ENCODE results near the gene REXO5.

Gene REXO5

GRCh38 chr16:20768818-20769217, 37.5 kb upstream of the REXO5 start:
- no peaks in the 10 kb centered on the region for H3K27me3 ChIP-seq (ENCODE audit: low read depth, low read length)
- no peak overlapping the region for H3K4me3 ChIP-seq (ENCODE audit: low read depth in 1 of 2, low read length in 2 of 2)
- H3K9me3 ChIP-seq (ENCODE audit: control insufficient read depth in 1 of 2, low read length in 2 of 2), result no peaks in the 10 kb centered on the region
- H3K27ac ChIP-seq (ENCODE audit: low read length), result no peak overlapping the region
- H3K36me3 ChIP-seq (ENCODE audit: control insufficient read depth in 1 of 2, insufficient read depth in 2 of 2, low read length in 2 of 2), result no peaks in the 10 kb centered on the region
- no peaks in the 10 kb centered on the region for H3K4me1 ChIP-seq (ENCODE audit: control insufficient read depth in 1 of 2, insufficient read depth in 2 of 2, low read length in 2 of 2)

GRCh38 chr16:20773679-20774078, 32.6 kb upstream of the REXO5 start:
- peaks cover 0 to 3% of the 10 kb centered on the region in 2 donors for H3K36me3 ChIP-seq (ENCODE audit: control insufficient read depth in 1 of 2, insufficient read depth in 2 of 2, low read length in 2 of 2)
- no peak overlapping the region for H3K27ac ChIP-seq (ENCODE audit: low read length)
- no peaks in the 10 kb centered on the region for H3K27me3 ChIP-seq (ENCODE audit: low read depth, low read length)
- H3K4me3 ChIP-seq (ENCODE audit: low read depth in 1 of 2, low read length in 2 of 2), result no peak overlapping the region
- H3K9me3 ChIP-seq (ENCODE audit: control insufficient read depth in 1 of 2, low read length in 2 of 2), result no peaks in the 10 kb centered on the region
- H3K4me1 ChIP-seq (ENCODE audit: control insufficient read depth in 1 of 2, insufficient read depth in 2 of 2, low read length in 2 of 2), result no peaks in the 10 kb centered on the region

- no peak overlapping the region for H3K27ac ChIP-seq (ENCODE audit: low read length)
- no peaks in the 10 kb centered on the region for H3K9me3 ChIP-seq (ENCODE audit: control insufficient read depth in 1 of 2, low read length in 2 of 2)
- H3K4me3 ChIP-seq (ENCODE audit: low read depth in 1 of 2, low read length in 2 of 2), result no peak overlapping the region
- peaks cover 0 to 3% of the 10 kb centered on the region in 2 donors for H3K36me3 ChIP-seq (ENCODE audit: control insufficient read depth in 1 of 2, insufficient read depth in 2 of 2, low read length in 2 of 2)
- no peaks in the 10 kb centered on the region for H3K27me3 ChIP-seq (ENCODE audit: low read depth, low read length)
- H3K4me1 ChIP-seq (ENCODE audit: control insufficient read depth in 1 of 2, insufficient read depth in 2 of 2, low read length in 2 of 2), result no peaks in the 10 kb centered on the region
These were observed 31.5 kb upstream of the REXO5 start for GRCh38 chr16:20774703-20775362.

GRCh38 chr16:20781697-20782096, 24.6 kb upstream of the REXO5 start:
- Histone ChIP-seq H3K9me3 (ENCODE audit: control insufficient read depth in 1 of 2, low read length in 2 of 2) (no peaks in the 10 kb centered on the region), H3K4me1 (ENCODE audit: control insufficient read depth in 1 of 2, insufficient read depth in 2 of 2, low read length in 2 of 2) (no peaks in the 10 kb centered on the region), H3K27me3 (ENCODE audit: low read depth, low read length) (no peaks in the 10 kb centered on the region), H3K36me3 (ENCODE audit: control insufficient read depth in 1 of 2, insufficient read depth in 2 of 2, low read length in 2 of 2) (peaks cover 3% of the 10 kb centered on the region in 2 donors), H3K4me3 (ENCODE audit: low read depth in 1 of 2, low read length in 2 of 2) (no peak overlapping the region), H3K27ac (ENCODE audit: low read length) (no peak overlapping the region)

- no peak overlapping the region for H3K27ac ChIP-seq (ENCODE audit: low read length)
- H3K4me3 ChIP-seq (ENCODE audit: low read depth in 1 of 2, low read length in 2 of 2), result no peak overlapping the region
- H3K36me3 ChIP-seq (ENCODE audit: control insufficient read depth in 1 of 2, insufficient read depth in 2 of 2, low read length in 2 of 2), result peaks cover 2 to 3% of the 10 kb centered on the region in 2 donors
- no peaks in the 10 kb centered on the region for H3K9me3 ChIP-seq (ENCODE audit: control insufficient read depth in 1 of 2, low read length in 2 of 2)
- no peaks in the 10 kb centered on the region for H3K4me1 ChIP-seq (ENCODE audit: control insufficient read depth in 1 of 2, insufficient read depth in 2 of 2, low read length in 2 of 2)
- no peaks in the 10 kb centered on the region for H3K27me3 ChIP-seq (ENCODE audit: low read depth, low read length)
These were observed 23.9 kb upstream of the REXO5 start for GRCh38 chr16:20782470-20782869.

GRCh38 chr16:20784204-20784603, 22.1 kb upstream of the REXO5 start:
- no peak overlapping the region for H3K4me3 ChIP-seq (ENCODE audit: low read depth in 1 of 2, low read length in 2 of 2)
- H3K27me3 ChIP-seq (ENCODE audit: low read depth, low read length), result no peaks in the 10 kb centered on the region
- no peaks in the 10 kb centered on the region for H3K4me1 ChIP-seq (ENCODE audit: control insufficient read depth in 1 of 2, insufficient read depth in 2 of 2, low read length in 2 of 2)
- no peak overlapping the region for H3K27ac ChIP-seq (ENCODE audit: low read length)
- peaks cover 0 to 3% of the 10 kb centered on the region in 2 donors for H3K36me3 ChIP-seq (ENCODE audit: control insufficient read depth in 1 of 2, insufficient read depth in 2 of 2, low read length in 2 of 2)
- no peaks in the 10 kb centered on the region for H3K9me3 ChIP-seq (ENCODE audit: control insufficient read depth in 1 of 2, low read length in 2 of 2)

GRCh38 chr16:20789130-20789529, 17.2 kb upstream of the REXO5 start:
- no peaks in the 10 kb centered on the region for H3K4me1 ChIP-seq (ENCODE audit: control insufficient read depth in 1 of 2, insufficient read depth in 2 of 2, low read length in 2 of 2)
- H3K9me3 ChIP-seq (ENCODE audit: control insufficient read depth in 1 of 2, low read length in 2 of 2), result no peaks in the 10 kb centered on the region
- H3K27ac ChIP-seq (ENCODE audit: low read length), result no peak overlapping the region
- no peak overlapping the region for H3K4me3 ChIP-seq (ENCODE audit: low read depth in 1 of 2, low read length in 2 of 2)
- H3K27me3 ChIP-seq (ENCODE audit: low read depth, low read length), result no peaks in the 10 kb centered on the region
- H3K36me3 ChIP-seq (ENCODE audit: control insufficient read depth in 1 of 2, insufficient read depth in 2 of 2, low read length in 2 of 2), result no peaks in the 10 kb centered on the region

GRCh38 chr16:20791923-20792612, 14.3 kb upstream of the REXO5 start:
- H3K27ac ChIP-seq (ENCODE audit: low read length), result no peak overlapping the region
- no peaks in the 10 kb centered on the region for H3K9me3 ChIP-seq (ENCODE audit: control insufficient read depth in 1 of 2, low read length in 2 of 2)
- no peaks in the 10 kb centered on the region for H3K4me1 ChIP-seq (ENCODE audit: control insufficient read depth in 1 of 2, insufficient read depth in 2 of 2, low read length in 2 of 2)
- peaks cover 0 to 17% of the 10 kb centered on the region in 2 donors for H3K36me3 ChIP-seq (ENCODE audit: control insufficient read depth in 1 of 2, insufficient read depth in 2 of 2, low read length in 2 of 2)
- H3K4me3 ChIP-seq (ENCODE audit: low read depth in 1 of 2, low read length in 2 of 2), result no peak overlapping the region
- no peaks in the 10 kb centered on the region for H3K27me3 ChIP-seq (ENCODE audit: low read depth, low read length)

GRCh38 chr16:20798364-20798763, 8.0 kb upstream of the REXO5 start:
- H3K36me3 ChIP-seq (ENCODE audit: control insufficient read depth in 1 of 2, insufficient read depth in 2 of 2, low read length in 2 of 2), result peaks cover 12 to 34% of the 10 kb centered on the region in 2 donors
- peaks cover 0 to under 1% of the 10 kb centered on the region in 2 donors for H3K4me1 ChIP-seq (ENCODE audit: control insufficient read depth in 1 of 2, insufficient read depth in 2 of 2, low read length in 2 of 2)
- H3K27ac ChIP-seq (ENCODE audit: low read length), result no peak overlapping the region
- no peaks in the 10 kb centered on the region for H3K27me3 ChIP-seq (ENCODE audit: low read depth, low read length)
- H3K4me3 ChIP-seq (ENCODE audit: low read depth in 1 of 2, low read length in 2 of 2), result no peak overlapping the region
- H3K9me3 ChIP-seq (ENCODE audit: control insufficient read depth in 1 of 2, low read length in 2 of 2), result no peaks in the 10 kb centered on the region

- Histone ChIP-seq H3K36me3 (ENCODE audit: control insufficient read depth in 1 of 2, insufficient read depth in 2 of 2, low read length in 2 of 2) (peaks cover 12 to 34% of the 10 kb centered on the region in 2 donors), H3K4me3 (ENCODE audit: low read depth in 1 of 2, low read length in 2 of 2) (no peak overlapping the region), H3K27ac (ENCODE audit: low read length) (no peak overlapping the region), H3K4me1 (ENCODE audit: control insufficient read depth in 1 of 2, insufficient read depth in 2 of 2, low read length in 2 of 2) (peaks cover under 1 to 3% of the 10 kb centered on the region in 2 donors), H3K27me3 (ENCODE audit: low read depth, low read length) (no peaks in the 10 kb centered on the region), H3K9me3 (ENCODE audit: control insufficient read depth in 1 of 2, low read length in 2 of 2) (no peaks in the 10 kb centered on the region)
These were observed 6.7 kb upstream of the REXO5 start for GRCh38 chr16:20799599-20799998.

GRCh38 chr16:20801278-20801677, 5.0 kb upstream of the REXO5 start:
- no peak overlapping the region for H3K27ac ChIP-seq (ENCODE audit: low read length)
- peaks cover 3 to 4% of the 10 kb centered on the region in 2 donors for H3K4me1 ChIP-seq (ENCODE audit: control insufficient read depth in 1 of 2, insufficient read depth in 2 of 2, low read length in 2 of 2)
- no peak overlapping the region for H3K4me3 ChIP-seq (ENCODE audit: low read depth in 1 of 2, low read length in 2 of 2)
- H3K9me3 ChIP-seq (ENCODE audit: control insufficient read depth in 1 of 2, low read length in 2 of 2), result no peaks in the 10 kb centered on the region
- peaks cover 12 to 22% of the 10 kb centered on the region in 2 donors for H3K36me3 ChIP-seq (ENCODE audit: control insufficient read depth in 1 of 2, insufficient read depth in 2 of 2, low read length in 2 of 2)
- H3K27me3 ChIP-seq (ENCODE audit: low read depth, low read length), result no peaks in the 10 kb centered on the region

Data from muscle layer of duodenum (tissue), 2 donors.